Lower lobe of right lung (tissue), 2 donors: ENCODE results near the gene PYHIN1. TPM values are rescaled to one million over a fixed set of nuclear protein-coding genes. Genes with fewer than 3 reads are reported as not detected.

Experiments used
- ATAC-seq, 2 donors: fragments of 200-7000 bp; cut with Tn5 transposase; one replicate each; pipeline ENCODE4 v1.9.1; 2020 to 2022; ENCODE audit warnings: mild to moderate bottlenecking in 2 of 2, moderate library complexity in 2 of 2
- DNase-seq: peaks from one replicate; pipeline ENCODE4 v3.0.0-alpha.2; 2020
- H3K27ac ChIP-seq: fragments of 200-600 bp; one replicate; pipeline ENCODE4 v1.8.0; 2022
- H3K27me3 ChIP-seq: fragments of 200-600 bp; one replicate; pipeline ENCODE4 v1.8.0; 2022; ENCODE audit warnings: low read depth
- H3K36me3 ChIP-seq: fragments of 200-600 bp; one replicate; pipeline ENCODE4 v1.8.0; 2022; ENCODE audit warnings: mild to moderate bottlenecking
- H3K4me1 ChIP-seq: fragments of 200-600 bp; one replicate; pipeline ENCODE4 v1.8.0; 2022
- H3K4me3 ChIP-seq: fragments of 200-600 bp; one replicate; pipeline ENCODE4 v1.8.0; 2022; ENCODE audit warnings: mild to moderate bottlenecking
- H3K9me3 ChIP-seq: fragments of 200-600 bp; one replicate; pipeline ENCODE4 v1.8.0; 2022
- intact Hi-C: fragments of 100-400 bp; cut with DNase I; formaldehyde crosslinking; loops from one replicate; pipeline ENCODE4 v1.11.0; 2022
- total RNA-seq: library from RNA; stranded (reverse); fragmentation: NEBNext Ultra II Directional; extraction: Animal tissue kit (Norgen Biotek cat#: 25700); gene quantifications from one replicate; pipeline ENCODE4 v1.2.1, GENCODE V29; 2021
- TF ChIP-seq, protein P1 (sequence below): fragments of 200-600 bp; IDR thresholded peaks from one replicate; pipeline ENCODE4 v1.8.0; 2022; ENCODE audit warnings: antibody characterized with exemption, mild to moderate bottlenecking
- donor health status: DM: no; HTN: yes; CAD: no; lungs with severe emphysema.

Gene PYHIN1
- total RNA-seq, 1 donor from 2014 or later: 3.9 TPM

- Histone ChIP-seq H3K4me1 (no peaks in the 10 kb centered on the region), H3K4me3 (no peak overlapping the region), H3K9me3 (no peaks in the 10 kb centered on the region), H3K27ac (no peak overlapping the region), H3K27me3 (no peaks in the 10 kb centered on the region), H3K36me3 (no peaks in the 10 kb centered on the region)
- TF ChIP-seq, protein P1, sequence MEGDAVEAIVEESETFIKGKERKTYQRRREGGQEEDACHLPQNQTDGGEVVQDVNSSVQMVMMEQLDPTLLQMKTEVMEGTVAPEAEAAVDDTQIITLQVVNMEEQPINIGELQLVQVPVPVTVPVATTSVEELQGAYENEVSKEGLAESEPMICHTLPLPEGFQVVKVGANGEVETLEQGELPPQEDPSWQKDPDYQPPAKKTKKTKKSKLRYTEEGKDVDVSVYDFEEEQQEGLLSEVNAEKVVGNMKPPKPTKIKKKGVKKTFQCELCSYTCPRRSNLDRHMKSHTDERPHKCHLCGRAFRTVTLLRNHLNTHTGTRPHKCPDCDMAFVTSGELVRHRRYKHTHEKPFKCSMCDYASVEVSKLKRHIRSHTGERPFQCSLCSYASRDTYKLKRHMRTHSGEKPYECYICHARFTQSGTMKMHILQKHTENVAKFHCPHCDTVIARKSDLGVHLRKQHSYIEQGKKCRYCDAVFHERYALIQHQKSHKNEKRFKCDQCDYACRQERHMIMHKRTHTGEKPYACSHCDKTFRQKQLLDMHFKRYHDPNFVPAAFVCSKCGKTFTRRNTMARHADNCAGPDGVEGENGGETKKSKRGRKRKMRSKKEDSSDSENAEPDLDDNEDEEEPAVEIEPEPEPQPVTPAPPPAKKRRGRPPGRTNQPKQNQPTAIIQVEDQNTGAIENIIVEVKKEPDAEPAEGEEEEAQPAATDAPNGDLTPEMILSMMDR: no peak
- ATAC-seq: no peak
- intact Hi-C loops: no loop called here
- DNase-seq: no peak
These were observed 11.1 kb downstream of the PYHIN1 start for GRCh38 chr1:158942490-158942889.

- TF ChIP-seq, protein P1: no peak
- no peak overlapping the region for H3K27ac ChIP-seq
- no peak for ATAC-seq
- H3K27me3 ChIP-seq: no peaks in the 10 kb centered on the region
- DNase-seq: no peak
- H3K4me3 ChIP-seq: no peak overlapping the region
- H3K9me3 ChIP-seq: no peaks in the 10 kb centered on the region
- H3K4me1 ChIP-seq: no peaks in the 10 kb centered on the region
- intact Hi-C loops: no loop called here
- no peaks in the 10 kb centered on the region for H3K36me3 ChIP-seq
These were observed 11.7 kb downstream of the PYHIN1 start for GRCh38 chr1:158943059-158943458.

GRCh38 chr1:158945061-158945460 is 13.7 kb downstream of the PYHIN1 start:
- intact Hi-C loops: no loop called here

GRCh38 chr1:158946785-158947184 is 15.4 kb downstream of the PYHIN1 start:
- Histone ChIP-seq H3K27me3 (no peaks in the 10 kb centered on the region), H3K27ac (no peak overlapping the region), H3K4me3 (no peak overlapping the region), H3K9me3 (no peaks in the 10 kb centered on the region), H3K4me1 (no peaks in the 10 kb centered on the region), H3K36me3 (no peaks in the 10 kb centered on the region)
- ATAC-seq (no peak), DNase-seq (no peak)
- TF ChIP-seq, protein P1: no peak
- intact Hi-C loops: no loop called here

More at GRCh38 chr1:158945061-158945460, 13.7 kb downstream of the PYHIN1 start:
- H3K4me1 ChIP-seq: no peaks in the 10 kb centered on the region
- H3K27me3 ChIP-seq: no peaks in the 10 kb centered on the region
- no peak for DNase-seq
- H3K9me3 ChIP-seq: no peaks in the 10 kb centered on the region
- no peak overlapping the region for H3K4me3 ChIP-seq
- TF ChIP-seq, protein P1: no peak
- ATAC-seq: no peak
- no peaks in the 10 kb centered on the region for H3K36me3 ChIP-seq
- no peak overlapping the region for H3K27ac ChIP-seq

DNA sequence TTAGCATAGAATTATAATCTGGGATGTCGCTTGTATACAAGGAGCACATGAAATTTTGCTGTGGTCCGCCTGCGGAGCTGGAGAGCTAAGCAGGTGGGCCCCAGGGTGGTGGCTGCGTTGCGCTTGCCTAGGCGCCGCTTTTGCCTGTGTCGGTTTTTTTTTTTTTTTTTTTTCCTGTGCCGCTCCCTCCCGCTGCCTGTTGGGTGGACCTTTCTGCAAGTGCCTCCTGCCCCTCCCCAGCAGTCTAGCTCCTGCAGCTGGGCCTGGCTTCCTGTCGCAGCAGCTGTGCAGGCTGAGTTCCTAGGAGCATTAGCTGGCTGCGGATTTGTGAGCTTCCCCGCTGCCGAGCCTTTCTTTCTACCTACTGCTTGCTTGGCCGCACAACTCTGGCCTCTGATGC is 20.6 kb downstream of the PYHIN1 start:
- H3K36me3 ChIP-seq: no peaks in the 10 kb centered on the region
- no peak overlapping the region for H3K27ac ChIP-seq
- intact Hi-C loops: no loop called here
- DNase-seq (no peak), ATAC-seq (no peak)
- H3K4me3 ChIP-seq: no peak overlapping the region
- TF ChIP-seq, protein P1: no peak
- H3K4me1 ChIP-seq: no peaks in the 10 kb centered on the region
- no peaks in the 10 kb centered on the region for H3K27me3 ChIP-seq
- H3K9me3 ChIP-seq: no peaks in the 10 kb centered on the region

DNA sequence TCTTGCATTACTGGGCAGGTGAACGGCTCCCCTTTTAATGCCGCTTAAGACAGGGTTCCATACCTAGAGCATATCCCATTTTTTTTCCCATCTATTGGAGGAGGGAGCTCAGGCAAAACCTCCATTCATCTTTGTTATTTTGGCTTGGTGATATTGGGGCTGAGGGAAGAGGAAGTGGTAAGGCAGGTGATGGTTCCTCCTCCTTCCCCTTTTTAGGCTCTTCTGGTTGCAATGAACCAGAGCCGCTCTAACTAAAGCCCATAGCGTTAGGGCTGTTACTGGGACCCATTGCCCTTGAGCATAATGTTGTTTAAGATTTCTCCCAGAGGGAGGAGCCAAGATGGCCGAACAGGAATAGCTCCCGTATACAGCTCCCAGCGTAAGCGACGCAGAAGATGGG is 21.1 kb downstream of the PYHIN1 start:
- TF ChIP-seq, protein P1: no peak
- intact Hi-C loops: no loop called here
- Histone ChIP-seq H3K27me3 (no peaks in the 10 kb centered on the region), H3K9me3 (no peaks in the 10 kb centered on the region), H3K36me3 (no peaks in the 10 kb centered on the region), H3K27ac (no peak overlapping the region), H3K4me3 (no peak overlapping the region), H3K4me1 (no peaks in the 10 kb centered on the region)
- DNase-seq: no peak
- no peak for ATAC-seq
